Measurements from ENCODE around the gene KCNIP4. TPM values are rescaled to one million over a fixed set of nuclear protein-coding genes. Genes with fewer than 3 reads are reported as not detected.

Gene KCNIP4
- total and polyA plus RNA-seq, 9 of the 15 experiments (the other 6 are each of a cell fraction or from before 2014, with no cell fraction given): 0.25 to 0.41 TPM; not detected in 7

DNA sequence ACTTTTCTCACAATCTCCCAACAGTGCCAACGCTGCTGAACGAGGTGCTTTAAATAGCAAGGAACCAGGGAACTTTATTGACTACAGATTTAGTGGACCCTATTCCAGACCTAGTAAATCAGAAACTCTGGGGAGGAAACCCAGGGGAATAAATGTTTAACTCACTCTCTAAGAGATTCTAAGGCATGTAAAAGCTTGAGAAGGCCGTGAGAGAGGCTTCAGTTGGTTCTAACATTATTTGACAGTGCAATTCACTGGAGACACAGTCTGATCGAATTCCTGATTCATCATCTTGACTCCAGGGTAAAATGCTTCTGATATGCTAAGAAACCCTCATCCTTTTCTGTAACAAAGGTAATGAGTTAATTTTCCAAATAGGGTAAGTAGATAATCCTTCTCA is 494.4 kb downstream of the KCNIP4 start (continued):
- no peak for TF ChIP-seq ZNF75A (CRISPR knock-in tag; IDR thresholded peaks at IDR 0.05)
- no peak for TF ChIP-seq ZNF184 (CRISPR knock-in tag; IDR thresholded peaks at IDR 0.05)

- FAIRE-seq: no peak
- in situ Hi-C loops (cut with MboI): no loop called here
- POLR2A ChIA-PET: interaction anchor here (0.7 kb wide), 1 partner anchor 80 kb away, joined by 3 read pairs; no protein-coding TSS in a partner anchor
These were observed 495.6 kb downstream of the KCNIP4 start for GRCh38 chr4:21452931-21453330.

DNA sequence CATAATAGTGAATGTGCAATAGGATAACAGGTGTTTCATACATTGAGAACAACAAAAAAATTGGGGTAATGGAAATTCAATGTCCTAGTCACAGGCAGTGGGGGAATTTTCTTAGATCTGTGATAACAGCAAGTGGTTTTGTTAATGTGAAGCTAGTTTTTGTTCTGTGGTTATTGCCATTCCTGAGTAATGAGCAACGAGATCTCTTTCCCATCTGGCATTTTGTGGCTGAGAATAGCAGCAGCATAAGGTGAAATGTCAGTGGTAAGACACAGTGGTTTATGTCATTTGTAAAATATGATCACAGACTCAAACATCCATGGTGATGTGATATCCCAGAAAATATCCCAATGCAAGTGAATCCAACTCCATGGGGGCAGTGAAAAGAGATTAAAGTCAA is 497.5 kb downstream of the KCNIP4 start:
- no peak for DNase-seq (ENCODE audit: extremely low read depth in 1 of 4, low spot score in 3 of 4)
- Histone ChIP-seq H2AFZ (ENCODE audit: low read depth, low read length) (no peak overlapping the region), H3K4me3 (no peak overlapping the region), H3K27me3 (ENCODE audit: control insufficient read depth in 2 of 2, insufficient read depth in 2 of 2, low read length in 2 of 2) (no peaks in the 10 kb centered on the region), H3K4me2 (ENCODE audit: insufficient read depth, low read length) (no peak overlapping the region), H3K36me3 (ENCODE audit: control insufficient read depth, insufficient read depth, low read length) (no peaks in the 10 kb centered on the region), H3K9me3 (replicated peaks; ENCODE audit: control insufficient read depth, insufficient read depth, low read depth, low read length) (no peaks in the 10 kb centered on the region), H3K4me1 (replicated peaks in 1 of 2; ENCODE audit: control insufficient read depth in 2 of 2, insufficient read depth in 2 of 2, low read length in 2 of 2) (no peaks in the 10 kb centered on the region), H3K79me2 (ENCODE audit: control insufficient read depth, insufficient read depth, low read length) (no peaks in the 10 kb centered on the region), H3K9me1 (ENCODE audit: control insufficient read depth, insufficient read depth, low read length) (no peaks in the 10 kb centered on the region), H4K20me1 (replicated peaks; ENCODE audit: control insufficient read depth, insufficient read depth, low read length) (no peaks in the 10 kb centered on the region), H3K9ac (ENCODE audit: insufficient read depth in 1 of 2, low read depth in 2 of 2, low read length in 2 of 2) (no peak overlapping the region), H3K27ac (ENCODE audit: extremely low read depth, low read depth, low read length) (no peak overlapping the region)
- no peak for FAIRE-seq
- no peak for ATAC-seq
- no TSS peak for BruUV-seq (replicated peaks)
- 0% methylated on average over 1 of the region's 1 CpG for WGBS (ENCODE audit: insufficient coverage, low coverage, missing lambda C conversion rate)
- intact Hi-C loops (cut with micrococcal nuclease): no loop called here
- in situ Hi-C loops (cut with MboI): no loop called here
- ChIA-PET CTCF (ENCODE audit: low intra/inter-chr PET ratio) (no interaction called here), POLR2A (no interaction called here)
- TF ChIP-seq ESRRB (CRISPR knock-in tag; IDR thresholded peaks at IDR 0.05; ENCODE audit: borderline replicate concordance) (no peak), ZNF212 (CRISPR knock-in tag; IDR thresholded peaks at IDR 0.05) (no peak), ZBTB1 (CRISPR knock-in tag; IDR thresholded peaks at IDR 0.05; ENCODE audit: borderline replicate concordance, low read depth) (no peak), DACH1 (IDR thresholded peaks at IDR 0.05; ENCODE audit: partially characterized antibody) (no peak), E2F4 (CRISPR knock-in tag; IDR thresholded peaks at IDR 0.05; ENCODE audit: low read depth) (no peak), TRIM28 (IDR thresholded peaks at IDR 0.05) (no peak)
- TF ChIP-seq, protein P1, sequence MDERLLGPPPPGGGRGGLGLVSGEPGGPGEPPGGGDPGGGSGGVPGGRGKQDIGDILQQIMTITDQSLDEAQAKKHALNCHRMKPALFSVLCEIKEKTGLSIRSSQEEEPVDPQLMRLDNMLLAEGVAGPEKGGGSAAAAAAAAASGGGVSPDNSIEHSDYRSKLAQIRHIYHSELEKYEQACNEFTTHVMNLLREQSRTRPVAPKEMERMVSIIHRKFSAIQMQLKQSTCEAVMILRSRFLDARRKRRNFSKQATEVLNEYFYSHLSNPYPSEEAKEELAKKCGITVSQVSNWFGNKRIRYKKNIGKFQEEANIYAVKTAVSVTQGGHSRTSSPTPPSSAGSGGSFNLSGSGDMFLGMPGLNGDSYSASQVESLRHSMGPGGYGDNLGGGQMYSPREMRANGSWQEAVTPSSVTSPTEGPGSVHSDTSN (CRISPR knock-in tag; IDR thresholded peaks at IDR 0.05; ENCODE audit: low read depth): no peak
- TF ChIP-seq, protein P1 (tag; conservative IDR thresholded peaks at IDR 0.05; ENCODE audit: low read depth): no peak

More at GRCh38 chr4:21452931-21453330, 495.6 kb downstream of the KCNIP4 start:
- H3K9me1 ChIP-seq (ENCODE audit: control insufficient read depth, insufficient read depth, low read length): no peaks in the 10 kb centered on the region
- DNase-seq (ENCODE audit: extremely low read depth in 1 of 4, low spot score in 3 of 4) (no peak), ATAC-seq (no peak)
- no peak overlapping the region for H3K4me2 ChIP-seq (ENCODE audit: insufficient read depth, low read length)
- BruUV-seq (replicated peaks): no TSS peak
- no peak overlapping the region for H3K4me3 ChIP-seq
- no peaks in the 10 kb centered on the region for H3K36me3 ChIP-seq (ENCODE audit: control insufficient read depth, insufficient read depth, low read length)
- no peaks in the 10 kb centered on the region for H4K20me1 ChIP-seq (replicated peaks; ENCODE audit: control insufficient read depth, insufficient read depth, low read length)
- H3K79me2 ChIP-seq (ENCODE audit: control insufficient read depth, insufficient read depth, low read length): no peaks in the 10 kb centered on the region
- intact Hi-C loops (cut with micrococcal nuclease): no loop called here
- CTCF ChIA-PET (ENCODE audit: low intra/inter-chr PET ratio): no interaction called here
- no peaks in the 10 kb centered on the region for H3K27me3 ChIP-seq (ENCODE audit: control insufficient read depth in 2 of 2, insufficient read depth in 2 of 2, low read length in 2 of 2)
- H3K27ac ChIP-seq (ENCODE audit: extremely low read depth, low read depth, low read length): no peak overlapping the region
- no peaks in the 10 kb centered on the region for H3K9me3 ChIP-seq (replicated peaks; ENCODE audit: control insufficient read depth, insufficient read depth, low read depth, low read length)
- no peaks in the 10 kb centered on the region for H3K4me1 ChIP-seq (replicated peaks in 1 of 2; ENCODE audit: control insufficient read depth in 2 of 2, insufficient read depth in 2 of 2, low read length in 2 of 2)
- no peak overlapping the region for H2AFZ ChIP-seq (ENCODE audit: low read depth, low read length)
- no peak for TF ChIP-seq POLR3A (IDR thresholded peaks at IDR 0.05; ENCODE audit: borderline replicate concordance, extremely low read depth, insufficient read depth, insufficient read length)
- TF ChIP-seq CBX3 (IDR thresholded peaks at IDR 0.05; ENCODE audit: borderline replicate concordance in 1 of 2, low read length in 2 of 2): no peak
- TF ChIP-seq HNRNPK (IDR thresholded peaks at IDR 0.05; ENCODE audit: low read depth, low read length, poor library complexity, severe bottlenecking): no peak
- TF ChIP-seq ZNF57 (CRISPR knock-in tag; IDR thresholded peaks at IDR 0.05): no peak
- H3K9ac ChIP-seq (ENCODE audit: insufficient read depth in 1 of 2, low read depth in 2 of 2, low read length in 2 of 2): no peak overlapping the region
